RWPE2 (cell line): ENCODE results near the gene SRXN1.

Source experiments
- ATAC-seq: fragments of 200-7000 bp; cut with Tn5 transposase; 3 replicates; pipeline ENCODE4 v1.9.1; 2021; ENCODE audit warnings: low read depth
- DNase-seq: peaks from one replicate; pipeline ENCODE4 v3.0.0-alpha.2; 2020; ENCODE audit warnings: low spot score
- H3K27ac ChIP-seq: fragments of 450-650 bp; 2 replicates; pipeline ENCODE4 v1.5.1; 2017; ENCODE audit warnings: mild to moderate bottlenecking; ENCODE audit not compliant: poor library complexity, severe bottlenecking
- H3K27me3 ChIP-seq: fragments of 250-450 bp; sonication (Bioruptor Pico); 2 replicates; pipeline ENCODE4 v1.5.1; 2021; ENCODE audit warnings: mild to moderate bottlenecking, moderate library complexity; ENCODE audit not compliant: insufficient read depth, poor library complexity, severe bottlenecking
- H3K36me3 ChIP-seq: fragments of 250-450 bp; sonication (Bioruptor Pico); 2 replicates; pipeline ENCODE4 v1.5.1; 2020; ENCODE audit warnings: low read depth, mild to moderate bottlenecking, moderate library complexity
- H3K4me1 ChIP-seq: fragments of 250-450 bp; sonication (Bioruptor Pico); 2 replicates; pipeline ENCODE4 v1.5.1; 2021; ENCODE audit warnings: mild to moderate bottlenecking, moderate library complexity; ENCODE audit not compliant: insufficient read depth, poor library complexity, severe bottlenecking
- H3K4me3 ChIP-seq: fragments of 250-450 bp; sonication (Bioruptor Pico); 2 replicates; pipeline ENCODE4 v1.5.1; 2021; ENCODE audit warnings: mild to moderate bottlenecking, moderate library complexity; ENCODE audit not compliant: severe bottlenecking
- H3K9me3 ChIP-seq: fragments of 250-450 bp; sonication (Bioruptor Pico); 2 replicates; pipeline ENCODE4 v1.5.1; 2021; ENCODE audit warnings: mild to moderate bottlenecking, moderate library complexity; ENCODE audit not compliant: severe bottlenecking
- TF ChIP-seq, protein P1 (sequence below): fragments of 450-650 bp; IDR thresholded peaks from one replicate; pipeline ENCODE4 v1.5.1; 2017; ENCODE audit warnings: mild to moderate bottlenecking, moderate library complexity; ENCODE audit not compliant: poor library complexity, severe bottlenecking

SRXN1 gene

DNA sequence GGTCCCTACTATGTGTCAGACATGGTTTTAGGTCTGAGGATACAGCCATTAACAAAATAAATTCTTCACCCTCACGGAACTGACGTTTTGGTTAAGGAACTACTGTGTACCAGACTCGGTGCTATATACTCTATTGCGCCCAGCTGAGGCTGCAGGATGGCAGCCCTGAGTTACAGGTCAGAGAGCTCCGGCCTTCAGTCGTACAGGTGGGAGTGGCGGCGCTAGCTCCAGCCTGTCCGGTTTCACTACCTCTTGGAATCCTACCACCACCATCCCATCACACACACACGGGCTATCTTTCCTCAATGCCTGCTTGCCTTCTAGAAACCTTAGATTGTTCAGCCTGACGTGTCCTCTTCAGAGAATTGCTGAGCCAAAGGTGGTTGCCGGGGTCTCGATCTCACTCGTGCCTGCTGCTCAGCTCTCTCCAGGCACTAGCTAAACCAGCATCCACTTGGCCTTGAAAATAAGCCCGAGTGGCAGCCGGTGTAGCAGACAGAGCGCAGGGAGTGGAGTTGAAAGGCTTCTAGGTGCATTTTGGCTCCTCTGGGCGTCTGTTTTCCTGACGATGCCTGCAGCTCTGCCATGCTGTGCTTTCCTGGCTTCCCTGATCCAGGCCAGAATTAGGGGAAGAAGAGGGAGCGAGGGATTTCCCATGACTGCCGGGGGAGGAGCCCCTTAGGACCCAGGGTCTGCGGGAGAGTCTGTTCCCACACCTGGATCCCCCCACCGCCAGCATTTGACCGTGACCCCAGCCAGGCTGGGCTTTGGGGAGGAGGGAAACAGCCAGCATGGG, 41.8 kb downstream of the SRXN1 start:
- Histone ChIP-seq H3K4me3 (no peak overlapping the region), H3K27me3 (peaks cover 44% of the 10 kb centered on the region), H3K27ac (no peak overlapping the region), H3K36me3 (no peaks in the 10 kb centered on the region), H3K9me3 (no peaks in the 10 kb centered on the region), H3K4me1 (no peaks in the 10 kb centered on the region)
- TF ChIP-seq, protein P1, sequence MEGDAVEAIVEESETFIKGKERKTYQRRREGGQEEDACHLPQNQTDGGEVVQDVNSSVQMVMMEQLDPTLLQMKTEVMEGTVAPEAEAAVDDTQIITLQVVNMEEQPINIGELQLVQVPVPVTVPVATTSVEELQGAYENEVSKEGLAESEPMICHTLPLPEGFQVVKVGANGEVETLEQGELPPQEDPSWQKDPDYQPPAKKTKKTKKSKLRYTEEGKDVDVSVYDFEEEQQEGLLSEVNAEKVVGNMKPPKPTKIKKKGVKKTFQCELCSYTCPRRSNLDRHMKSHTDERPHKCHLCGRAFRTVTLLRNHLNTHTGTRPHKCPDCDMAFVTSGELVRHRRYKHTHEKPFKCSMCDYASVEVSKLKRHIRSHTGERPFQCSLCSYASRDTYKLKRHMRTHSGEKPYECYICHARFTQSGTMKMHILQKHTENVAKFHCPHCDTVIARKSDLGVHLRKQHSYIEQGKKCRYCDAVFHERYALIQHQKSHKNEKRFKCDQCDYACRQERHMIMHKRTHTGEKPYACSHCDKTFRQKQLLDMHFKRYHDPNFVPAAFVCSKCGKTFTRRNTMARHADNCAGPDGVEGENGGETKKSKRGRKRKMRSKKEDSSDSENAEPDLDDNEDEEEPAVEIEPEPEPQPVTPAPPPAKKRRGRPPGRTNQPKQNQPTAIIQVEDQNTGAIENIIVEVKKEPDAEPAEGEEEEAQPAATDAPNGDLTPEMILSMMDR: no peak
- no peak for DNase-seq
- no peak for ATAC-seq

DNA sequence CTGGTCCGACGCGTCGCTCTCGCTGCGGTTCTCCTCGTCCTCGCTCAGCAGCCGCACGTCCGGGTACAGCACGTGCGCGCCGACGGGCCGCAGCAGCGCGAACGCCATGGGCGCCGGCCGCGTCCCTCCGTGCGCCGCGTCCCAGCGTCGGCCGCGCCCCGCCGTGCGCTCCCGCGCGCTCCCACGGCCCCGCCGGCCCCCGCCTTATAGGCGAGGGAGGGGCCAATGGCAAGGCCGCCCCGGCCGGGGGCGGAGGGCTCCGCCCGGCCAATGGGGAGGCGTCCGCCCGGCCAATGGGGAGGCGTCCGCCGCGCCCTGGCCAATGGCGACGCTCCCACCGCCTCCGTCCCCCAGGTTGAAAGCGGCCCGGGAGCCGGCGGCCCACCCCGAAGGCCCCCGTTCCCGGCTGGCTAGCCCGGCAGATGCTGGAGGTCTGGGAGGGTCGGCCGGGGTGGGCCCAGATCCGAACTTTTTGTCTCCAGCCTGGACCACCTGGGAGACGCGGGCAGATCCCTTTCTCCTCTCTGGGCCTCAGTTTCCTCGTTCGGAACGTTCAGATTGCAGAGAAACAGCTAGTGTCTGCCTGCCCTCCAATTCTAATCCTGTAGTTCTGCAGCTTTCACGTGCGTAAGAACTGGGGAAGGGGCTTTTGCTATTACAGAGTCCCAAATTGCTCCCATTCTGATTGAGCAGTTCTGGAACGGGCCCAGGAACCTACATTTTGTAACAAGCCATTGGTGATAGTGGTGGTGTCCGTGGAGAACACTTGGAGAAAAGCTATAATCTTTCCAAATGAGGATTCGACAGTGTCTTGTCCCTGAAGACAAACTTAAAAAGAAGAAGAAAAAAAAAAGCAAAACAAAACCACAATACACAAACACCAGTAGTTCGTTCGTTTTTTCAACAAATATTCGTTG, 42.6 kb downstream of the SRXN1 start, which contains the start of gene TCF15:
TSS of gene TCF15 (minus strand) at position 180 of the 917 bp plus-strand sequence. CDS start at position 108, 72 bp downstream.
- peak; percentile 86 for ATAC-seq
- Histone ChIP-seq H3K9me3 (no peaks in the 10 kb centered on the region), H3K27ac (no peak within 1 kb of the TSS), H3K4me1 (no peaks in the 10 kb centered on the region), H3K36me3 (no peaks in the 10 kb centered on the region), H3K4me3 (peak within 1 kb of the TSS; percentile 28), H3K27me3 (peaks cover 44% of the 10 kb centered on the region)
- TF ChIP-seq, protein P1: no peak
- DNase-seq: no peak

DNA sequence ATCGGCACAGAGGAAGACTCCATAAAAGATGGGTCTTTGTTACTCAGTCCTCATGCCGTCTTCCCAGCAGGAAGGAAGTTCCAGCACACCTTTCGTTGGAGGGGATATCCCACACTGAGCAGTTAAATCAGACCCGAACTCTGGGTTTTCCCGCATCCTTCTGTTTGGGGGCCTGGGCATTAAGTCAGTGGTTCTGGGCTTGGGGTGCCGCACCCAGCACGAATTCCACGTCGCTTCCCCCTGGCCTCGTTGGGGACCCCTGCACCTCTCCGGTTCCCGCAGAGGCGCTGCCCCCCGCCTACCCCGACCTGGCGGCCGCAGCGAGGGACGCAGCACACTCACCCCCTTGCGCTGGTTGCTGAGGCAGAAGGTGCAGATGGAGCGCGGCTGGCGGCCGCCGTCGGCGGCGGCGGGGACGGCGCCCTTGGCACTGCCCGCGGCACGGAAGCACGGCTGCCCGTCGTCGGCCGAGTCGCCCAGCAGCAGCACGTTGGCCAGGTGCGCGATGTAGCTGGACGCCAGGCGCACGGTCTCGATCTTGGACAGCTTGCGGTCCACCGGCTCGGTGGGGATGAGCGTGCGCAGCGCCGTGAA, 43.5 kb downstream of the SRXN1 start:
- ATAC-seq (peak; percentile 4; the same call in 1 of the 3 replicates), DNase-seq (no peak)
- Histone ChIP-seq H3K36me3 (no peaks in the 10 kb centered on the region), H3K27me3 (peaks cover 44% of the 10 kb centered on the region), H3K4me1 (no peaks in the 10 kb centered on the region), H3K9me3 (no peaks in the 10 kb centered on the region), H3K27ac (no peak overlapping the region), H3K4me3 (peak overlapping the region; percentile 28)
- TF ChIP-seq, protein P1: no peak

DNA sequence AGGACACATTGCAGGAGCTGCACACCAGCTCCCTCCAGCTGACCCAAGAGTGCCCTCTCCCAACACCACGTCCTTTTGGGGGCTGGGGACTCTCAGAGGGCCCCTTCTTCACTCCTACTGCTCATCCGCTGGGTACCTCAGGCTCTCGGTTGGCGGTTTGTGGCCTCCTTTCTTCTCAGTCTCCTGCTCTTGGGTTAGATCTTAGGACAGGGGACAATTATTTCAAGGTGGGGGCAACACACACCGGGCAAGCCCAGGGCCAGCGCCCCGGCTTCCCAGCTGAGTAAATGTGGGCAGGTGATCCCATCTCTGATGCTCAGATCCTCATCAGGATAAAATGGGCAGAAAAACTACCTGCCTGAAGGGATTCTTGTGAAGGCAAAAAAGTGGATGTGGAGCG, 44.0 kb downstream of the SRXN1 start:
- DNase-seq (no peak), ATAC-seq (no peak)
- Histone ChIP-seq H3K36me3 (no peaks in the 10 kb centered on the region), H3K9me3 (no peaks in the 10 kb centered on the region), H3K27me3 (peaks cover 44% of the 10 kb centered on the region), H3K27ac (no peak overlapping the region), H3K4me3 (no peak overlapping the region), H3K4me1 (no peaks in the 10 kb centered on the region)
- TF ChIP-seq, protein P1: no peak
